ENCODE data around the gene TTLL6.
"Not testable (repeated sequence)": the region's sequence is repeated elsewhere in the genome, so short reads cannot be mapped to it uniquely, and the experiment has no call there.

The TTLL6 gene

GRCh38 chr17:48722915-48723422 lies 94.1 kb downstream of the TTLL6 start, which contains the start of gene PRAC2:
TSS of gene PRAC2 (plus strand) at chr17:48723185. CDS start at chr17:48724411, 1,226 bp downstream.
- no peak for DNase-seq (ENCODE audit: low read depth)

- no peak for DNase-seq (ENCODE audit: low read depth)
Observed at GRCh38 chr17:48722201-48722907, 94.7 kb downstream of the TTLL6 start, which contains the start of gene PRAC1. TSS of gene PRAC1 (minus strand) at chr17:48722518. CDS start at chr17:48722392, 126 bp downstream.

- no peak for DNase-seq (ENCODE audit: low read depth)
Observed at GRCh38 chr17:48721009-48721402, 96.0 kb downstream of the TTLL6 start.

GRCh38 chr17:48720266-48721008 lies 96.6 kb downstream of the TTLL6 start:
- no peak for DNase-seq (ENCODE audit: low read depth)

GRCh38 chr17:48719642-48720265 lies 97.3 kb downstream of the TTLL6 start:
- DNase-seq (ENCODE audit: low read depth): no peak

GRCh38 chr17:48718761-48719641 lies 98.0 kb downstream of the TTLL6 start:
- DNase-seq (ENCODE audit: low read depth): no peak

- DNase-seq (ENCODE audit: low read depth): no peak
Observed at GRCh38 chr17:48718227-48718760, 98.7 kb downstream of the TTLL6 start.

- no peak for DNase-seq (ENCODE audit: low read depth)
Observed at GRCh38 chr17:48717367-48718226, 99.4 kb downstream of the TTLL6 start.

GRCh38 chr17:48716549-48716948 lies 100.5 kb downstream of the TTLL6 start:
- not testable (repeated sequence) for DNase-seq (ENCODE audit: low read depth)

- no peak for DNase-seq (ENCODE audit: low read depth)
Observed at GRCh38 chr17:48715496-48716399, 101.3 kb downstream of the TTLL6 start.
